ENCODE data around the gene CACNA2D2. TPM values are rescaled to one million over a fixed set of nuclear protein-coding genes. Genes with fewer than 3 reads are reported as not detected.

Gene CACNA2D2
- total and polyA plus RNA-seq, 4 donors = 0.10 to 0.19 (median 0.15) TPM

GRCh38 chr3:50415061-50415460 is 88.4 kb downstream of the CACNA2D2 start:
- 80% methylated on average over 4 of the region's 4 CpGs for WGBS
- Histone ChIP-seq H3K4me3 (ENCODE audit: low read depth in 1 of 3, low read length in 3 of 3) (no peak overlapping the region), H3K9me3 (ENCODE audit: control insufficient read depth in 4 of 4, low read length in 3 of 4) (no peaks in the 10 kb centered on the region), H3K4me1 (ENCODE audit: control insufficient read depth in 4 of 4, insufficient read depth in 4 of 4, low read length in 3 of 4) (no peaks in the 10 kb centered on the region), H3K27ac (ENCODE audit: low read depth in 1 of 2, low read length in 2 of 2) (no peak overlapping the region), H3K36me3 (ENCODE audit: control insufficient read depth in 4 of 4, insufficient read depth in 3 of 4, low read depth in 1 of 4, low read length in 3 of 4) (no peaks in the 10 kb centered on the region), H3K27me3 (ENCODE audit: control insufficient read depth in 4 of 4, insufficient read depth in 4 of 4, low read length in 3 of 4) (no peaks in the 10 kb centered on the region), H3K9ac (ENCODE audit: low read depth in 1 of 2, low read length in 2 of 2) (no peak overlapping the region)
- TF ChIP-seq YY1 (IDR thresholded peaks at IDR 0.05) = no peak
- no peak for DNase-seq (ENCODE audit: low spot score)

DNA sequence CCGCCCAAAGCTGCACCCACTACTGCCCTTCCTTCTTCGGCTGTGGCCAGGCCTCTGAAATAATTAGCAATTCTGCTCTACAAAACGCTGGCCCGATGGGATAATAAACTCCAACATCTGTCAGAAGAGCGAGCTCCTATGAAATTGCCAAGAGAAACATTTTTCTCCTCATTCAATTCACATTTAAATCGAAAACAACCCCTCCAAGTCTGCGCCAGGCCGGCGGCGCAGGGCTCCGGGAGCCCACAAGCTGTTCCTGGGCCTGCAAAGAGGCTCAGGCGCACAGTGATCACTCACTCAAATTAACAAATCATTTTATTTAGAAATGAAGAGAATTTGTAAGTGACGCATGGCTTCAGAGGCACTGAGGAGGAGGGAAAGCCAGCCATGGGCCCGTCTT is 88.8 kb downstream of the CACNA2D2 start:
- 94% methylated on average over 14 of the region's 14 CpGs for WGBS
- Histone ChIP-seq H3K4me1 (ENCODE audit: control insufficient read depth in 4 of 4, insufficient read depth in 4 of 4, low read length in 3 of 4) (no peaks in the 10 kb centered on the region), H3K27ac (ENCODE audit: low read depth in 1 of 2, low read length in 2 of 2) (no peak overlapping the region), H3K4me3 (ENCODE audit: low read depth in 1 of 3, low read length in 3 of 3) (no peak overlapping the region), H3K36me3 (ENCODE audit: control insufficient read depth in 4 of 4, insufficient read depth in 3 of 4, low read depth in 1 of 4, low read length in 3 of 4) (no peaks in the 10 kb centered on the region), H3K27me3 (ENCODE audit: control insufficient read depth in 4 of 4, insufficient read depth in 4 of 4, low read length in 3 of 4) (no peaks in the 10 kb centered on the region), H3K9me3 (ENCODE audit: control insufficient read depth in 4 of 4, low read length in 3 of 4) (no peaks in the 10 kb centered on the region), H3K9ac (ENCODE audit: low read depth in 1 of 2, low read length in 2 of 2) (no peak overlapping the region)
- TF ChIP-seq CTCF (IDR thresholded peaks at IDR 0.05; ENCODE audit: low read depth, low read length, missing input control) (no peak), JUND (IDR thresholded peaks at IDR 0.05) (no peak), ATF3 (IDR thresholded peaks at IDR 0.05) (no peak), SP1 (IDR thresholded peaks at IDR 0.05) (no peak), NR2F2 (IDR thresholded peaks at IDR 0.05) (no peak), GABPA (IDR thresholded peaks at IDR 0.05 in 1 of 2, conservative IDR thresholded peaks at IDR 0.05 in 1 of 2) (no peak), TAF1 (conservative IDR thresholded peaks at IDR 0.05) (no peak), YY1 (IDR thresholded peaks at IDR 0.05) (no peak), FOXA2 (IDR thresholded peaks at IDR 0.05) (no peak), HNF4A (conservative IDR thresholded peaks at IDR 0.05) (no peak), RXRA (IDR thresholded peaks at IDR 0.05) (no peak)
- TF ChIP-seq, protein P1, sequence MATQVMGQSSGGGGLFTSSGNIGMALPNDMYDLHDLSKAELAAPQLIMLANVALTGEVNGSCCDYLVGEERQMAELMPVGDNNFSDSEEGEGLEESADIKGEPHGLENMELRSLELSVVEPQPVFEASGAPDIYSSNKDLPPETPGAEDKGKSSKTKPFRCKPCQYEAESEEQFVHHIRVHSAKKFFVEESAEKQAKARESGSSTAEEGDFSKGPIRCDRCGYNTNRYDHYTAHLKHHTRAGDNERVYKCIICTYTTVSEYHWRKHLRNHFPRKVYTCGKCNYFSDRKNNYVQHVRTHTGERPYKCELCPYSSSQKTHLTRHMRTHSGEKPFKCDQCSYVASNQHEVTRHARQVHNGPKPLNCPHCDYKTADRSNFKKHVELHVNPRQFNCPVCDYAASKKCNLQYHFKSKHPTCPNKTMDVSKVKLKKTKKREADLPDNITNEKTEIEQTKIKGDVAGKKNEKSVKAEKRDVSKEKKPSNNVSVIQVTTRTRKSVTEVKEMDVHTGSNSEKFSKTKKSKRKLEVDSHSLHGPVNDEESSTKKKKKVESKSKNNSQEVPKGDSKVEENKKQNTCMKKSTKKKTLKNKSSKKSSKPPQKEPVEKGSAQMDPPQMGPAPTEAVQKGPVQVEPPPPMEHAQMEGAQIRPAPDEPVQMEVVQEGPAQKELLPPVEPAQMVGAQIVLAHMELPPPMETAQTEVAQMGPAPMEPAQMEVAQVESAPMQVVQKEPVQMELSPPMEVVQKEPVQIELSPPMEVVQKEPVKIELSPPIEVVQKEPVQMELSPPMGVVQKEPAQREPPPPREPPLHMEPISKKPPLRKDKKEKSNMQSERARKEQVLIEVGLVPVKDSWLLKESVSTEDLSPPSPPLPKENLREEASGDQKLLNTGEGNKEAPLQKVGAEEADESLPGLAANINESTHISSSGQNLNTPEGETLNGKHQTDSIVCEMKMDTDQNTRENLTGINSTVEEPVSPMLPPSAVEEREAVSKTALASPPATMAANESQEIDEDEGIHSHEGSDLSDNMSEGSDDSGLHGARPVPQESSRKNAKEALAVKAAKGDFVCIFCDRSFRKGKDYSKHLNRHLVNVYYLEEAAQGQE (IDR thresholded peaks at IDR 0.05) = no peak
- TF ChIP-seq, protein P2, sequence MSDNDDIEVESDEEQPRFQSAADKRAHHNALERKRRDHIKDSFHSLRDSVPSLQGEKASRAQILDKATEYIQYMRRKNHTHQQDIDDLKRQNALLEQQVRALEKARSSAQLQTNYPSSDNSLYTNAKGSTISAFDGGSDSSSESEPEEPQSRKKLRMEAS (IDR thresholded peaks at IDR 0.05) = no peak
- DNase-seq (ENCODE audit: low spot score) = no peak

Data from liver (tissue), 9 donors.